HG02852 (cell line): ENCODE measurements around the gene GAA.

Source experiments
- ATAC-seq: cut with Tn5 transposase; IDR thresholded peaks from one replicate; pipeline ENCODE4 v1.9.1; 2021; ENCODE audit warnings: mild to moderate bottlenecking, moderate library complexity; ENCODE audit not compliant: unreplicated experiment

Gene GAA

GRCh38 chr17:80102664-80103448 lies 1.5 kb downstream of the GAA start:
- ATAC-seq, result no peak

GRCh38 chr17:80103449-80104085 lies 2.2 kb downstream of the GAA start:
- ATAC-seq, result no peak

- no peak for ATAC-seq
Measured at GRCh38 chr17:80104321-80104955, 3.1 kb downstream of the GAA start.

GRCh38 chr17:80104956-80105375 lies 3.6 kb downstream of the GAA start:
- no peak for ATAC-seq

GRCh38 chr17:80105762-80106161 lies 4.4 kb downstream of the GAA start:
- no peak for ATAC-seq

GRCh38 chr17:80106176-80106575 lies 4.8 kb downstream of the GAA start:
- ATAC-seq, result no peak

GRCh38 chr17:80106751-80107150 lies 5.4 kb downstream of the GAA start:
- ATAC-seq, result no peak

- ATAC-seq, result no peak
Measured at GRCh38 chr17:80107231-80108021, 6.0 kb downstream of the GAA start.

- ATAC-seq, result no peak
Measured at GRCh38 chr17:80108036-80108971, 6.9 kb downstream of the GAA start.

- no peak for ATAC-seq
Measured at GRCh38 chr17:80109066-80109660, 7.8 kb downstream of the GAA start.

GRCh38 chr17:80109713-80110446 lies 8.5 kb downstream of the GAA start:
- ATAC-seq, result no peak

- no peak for ATAC-seq
Measured at GRCh38 chr17:80110447-80110812, 9.0 kb downstream of the GAA start.

GRCh38 chr17:80110927-80111701 lies 9.7 kb downstream of the GAA start:
- no peak for ATAC-seq

GRCh38 chr17:80111702-80112470 lies 10.5 kb downstream of the GAA start:
- ATAC-seq, result no peak

GRCh38 chr17:80112471-80113032 lies 11.2 kb downstream of the GAA start:
- no peak for ATAC-seq

GRCh38 chr17:80113033-80113484 lies 11.7 kb downstream of the GAA start:
- no peak for ATAC-seq

GRCh38 chr17:80114758-80115157 lies 13.4 kb downstream of the GAA start:
- ATAC-seq, result no peak
